ENCODE measurements around the gene THBS2. TPM values are rescaled to one million over a fixed set of nuclear protein-coding genes. Genes with fewer than 3 reads are reported as not detected.

THBS2 gene
- total and polyA plus RNA-seq, 2 of the 8 experiments (the other 6 are each of a cell fraction or from before 2014, with no cell fraction given), result 11.0 to 22.5 TPM

DNA sequence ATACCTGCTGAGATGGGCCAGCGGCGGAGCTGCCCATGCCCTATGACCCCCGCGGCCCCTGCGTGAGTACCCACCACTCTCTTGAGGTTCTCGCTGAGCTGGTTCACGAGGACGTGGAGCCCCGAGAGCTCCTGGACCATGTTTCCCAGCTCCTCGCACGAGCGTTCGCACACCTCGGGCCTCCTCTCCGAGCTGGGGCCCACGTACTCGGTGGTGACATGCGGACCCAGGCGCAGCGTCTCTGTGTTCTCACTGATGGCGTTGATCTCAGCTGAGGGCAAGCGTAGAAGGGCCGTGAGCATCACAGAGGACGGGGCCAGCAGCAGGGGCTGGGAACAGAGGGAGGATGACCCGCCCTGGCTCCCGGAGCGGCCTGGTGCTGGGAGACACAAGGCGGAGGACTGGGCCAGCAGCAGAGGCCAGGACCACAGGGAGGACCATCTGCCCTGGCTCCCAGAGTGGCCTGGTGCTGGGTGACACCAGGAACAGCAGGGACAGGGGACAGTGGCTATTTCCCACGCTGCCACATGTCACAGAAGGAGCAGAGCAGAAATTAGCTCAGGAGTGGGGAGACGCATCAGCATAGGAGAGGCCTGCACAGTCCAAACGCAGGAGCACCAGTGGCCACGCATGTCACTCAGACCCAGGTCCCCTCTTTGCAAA is 11.8 kb downstream of the THBS2 start:
- Histone ChIP-seq H2AFZ (ENCODE audit: low read length) (no peak overlapping the region), H3K9ac (replicated peaks in 1 of 4; ENCODE audit: extremely low read depth in 1 of 4, low read depth in 3 of 4, low read length in 3 of 4) (no peak overlapping the region), H3K4ac (replicated peaks; ENCODE audit: insufficient read length, low read depth, low read length) (no peak overlapping the region), H2BK5ac (ENCODE audit: low read depth, low read length) (no peak overlapping the region), H2BK20ac (ENCODE audit: low read length) (no peak overlapping the region), H3K79me2 (ENCODE audit: control insufficient read depth in 1 of 2, insufficient read depth in 2 of 2, low read length in 2 of 2) (no peaks in the 10 kb centered on the region), H3K18ac (ENCODE audit: extremely low read depth, low read length) (no peak overlapping the region; the same call in 1 of the 2 replicates), H3K14ac (ENCODE audit: insufficient read length) (no peak overlapping the region), H3K56ac (replicated peaks; ENCODE audit: insufficient read length, low read depth, low read length) (no peak overlapping the region), H4K91ac (replicated peaks; ENCODE audit: insufficient read length, low read length) (no peak overlapping the region), H3K23ac (ENCODE audit: insufficient read length) (no peak overlapping the region), H2BK15ac (ENCODE audit: low read length) (no peak overlapping the region), H3K4me3 (ENCODE audit: extremely low read depth in 1 of 4, insufficient read depth in 2 of 4, low read depth in 3 of 4, low read length in 4 of 4) (no peak overlapping the region), H3K4me2 (ENCODE audit: insufficient read depth in 1 of 2, low read depth in 2 of 2, low read length in 2 of 2) (no peak overlapping the region), H3K27ac (ENCODE audit: low read depth, low read length) (no peak overlapping the region), H3K27me3 (replicated peaks in 1 of 4; ENCODE audit: control insufficient read depth in 3 of 4, extremely low read depth in 1 of 4, insufficient read depth in 3 of 4, low read length in 3 of 4) (no peaks in the 10 kb centered on the region), H2BK12ac (ENCODE audit: low read depth, low read length) (no peak overlapping the region), H4K5ac (ENCODE audit: insufficient read length, low read depth, low read length) (no peak overlapping the region), H3K36me3 (ENCODE audit: control insufficient read depth in 2 of 4, insufficient read depth in 4 of 4, low read length in 3 of 4) (no peaks in the 10 kb centered on the region; a peak in 2 of 8 replicates), H3K23me2 (ENCODE audit: low read depth, low read length) (no peaks in the 10 kb centered on the region; the same call in 1 of the 2 replicates), H4K8ac (ENCODE audit: extremely low read depth, insufficient read depth, low read length) (no peak overlapping the region), H3K4me1 (replicated peaks in 1 of 4; ENCODE audit: control insufficient read depth in 3 of 4, insufficient read depth in 4 of 4, low read length in 3 of 4) (no peaks in the 10 kb centered on the region; a peak in 1 of 7 replicates), H4K20me1 (replicated peaks in 1 of 2; ENCODE audit: control insufficient read depth in 1 of 2, insufficient read depth in 2 of 2, low read length in 2 of 2) (peaks cover 0 to 1% of the 10 kb centered on the region in 2 experiments), H2BK120ac (replicated peaks; ENCODE audit: low read depth, low read length) (no peak overlapping the region), H3K9me3 (ENCODE audit: insufficient read depth in 2 of 2, low read depth in 1 of 2, low read length in 1 of 2) (no peaks in the 10 kb centered on the region), H2AK5ac (ENCODE audit: low read depth, low read length) (no peak overlapping the region), H3K79me1 (ENCODE audit: low read depth, low read length) (no peaks in the 10 kb centered on the region)
- TF ChIP-seq CHD1 (IDR thresholded peaks at IDR 0.05; ENCODE audit: low read depth, low read length) (no peak), CTCF (IDR thresholded peaks at IDR 0.05; ENCODE audit: control extremely low read depth in 1 of 3, insufficient read depth in 1 of 3, low read depth in 1 of 3, low read length in 3 of 3) (no peak), SAP30 (IDR thresholded peaks at IDR 0.05; ENCODE audit: insufficient read depth, insufficient replicate concordance, low read length) (no peak), CREB1 (IDR thresholded peaks at IDR 0.05) (no peak), TCF12 (IDR thresholded peaks at IDR 0.05; ENCODE audit: low read depth, low read length) (no peak), TEAD4 (IDR thresholded peaks at IDR 0.05; ENCODE audit: low read depth, low read length) (no peak), BACH1 (IDR thresholded peaks at IDR 0.05; ENCODE audit: low read length) (no peak), JUN (IDR thresholded peaks at IDR 0.05; ENCODE audit: low read depth, low read length) (no peak)
- TF ChIP-seq, protein P1, sequence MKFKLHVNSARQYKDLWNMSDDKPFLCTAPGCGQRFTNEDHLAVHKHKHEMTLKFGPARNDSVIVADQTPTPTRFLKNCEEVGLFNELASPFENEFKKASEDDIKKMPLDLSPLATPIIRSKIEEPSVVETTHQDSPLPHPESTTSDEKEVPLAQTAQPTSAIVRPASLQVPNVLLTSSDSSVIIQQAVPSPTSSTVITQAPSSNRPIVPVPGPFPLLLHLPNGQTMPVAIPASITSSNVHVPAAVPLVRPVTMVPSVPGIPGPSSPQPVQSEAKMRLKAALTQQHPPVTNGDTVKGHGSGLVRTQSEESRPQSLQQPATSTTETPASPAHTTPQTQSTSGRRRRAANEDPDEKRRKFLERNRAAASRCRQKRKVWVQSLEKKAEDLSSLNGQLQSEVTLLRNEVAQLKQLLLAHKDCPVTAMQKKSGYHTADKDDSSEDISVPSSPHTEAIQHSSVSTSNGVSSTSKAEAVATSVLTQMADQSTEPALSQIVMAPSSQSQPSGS (IDR thresholded peaks at IDR 0.05; ENCODE audit: low read length), result no peak
- FAIRE-seq (no peak), DNase-seq (ENCODE audit: low read depth in 1 of 2, low spot score in 2 of 2) (no peak)
- 93% methylated on average over 31 of the region's 32 CpGs; no CpG with 5 or more reads in 1 of the 2 experiments for WGBS, 2 experiments (ENCODE audit: extremely low coverage in 1 of 2, insufficient coverage in 1 of 2, insufficient read length in 1 of 2, insufficient replicate concordance in 2 of 2, low coverage in 1 of 2, low lambda C conversion rate in 2 of 2, missing lambda C conversion rate in 1 of 2)
- POLR2A ChIA-PET (ENCODE audit: partially characterized antibody), result interaction anchor here (1.5 to 4.3 kb wide), 2 partner anchors 10 to 11 kb away, joined by 4 to 14 read pairs; no protein-coding TSS in a partner anchor
- CTCF ChIA-PET (ENCODE audit: partially characterized antibody), result no interaction called here

Data from H1 (cell line).